ENCODE results near the gene RBBP5.
"Not testable (repeated sequence)": the region's sequence is repeated elsewhere in the genome, so short reads cannot be mapped to it uniquely, and the experiment has no call there.

RBBP5 gene

GRCh38 chr1:205121660-205122488, at the start of gene RBBP5:
TSS of gene RBBP5 (minus strand) at chr1:205121978. CDS start at chr1:205121873, 105 bp downstream.
- DNase-seq (ENCODE audit: low spot score) = peak; percentile 97

- DNase-seq (ENCODE audit: low spot score) = no peak
These were observed 49.6 kb upstream of the RBBP5 start for GRCh38 chr1:205171369-205171768.

GRCh38 chr1:205170532-205171269, 48.9 kb upstream of the RBBP5 start:
- DNase-seq (ENCODE audit: low spot score) = no peak

GRCh38 chr1:205169248-205169647, 47.5 kb upstream of the RBBP5 start:
- no peak for DNase-seq (ENCODE audit: low spot score)

GRCh38 chr1:205168291-205168690, 46.5 kb upstream of the RBBP5 start:
- DNase-seq (ENCODE audit: low spot score) = no peak

GRCh38 chr1:205162301-205162700, 40.5 kb upstream of the RBBP5 start:
- peak; percentile 30 for DNase-seq (ENCODE audit: low spot score)

GRCh38 chr1:205161076-205161475, 39.3 kb upstream of the RBBP5 start:
- DNase-seq (ENCODE audit: low spot score) = no peak

DNA sequence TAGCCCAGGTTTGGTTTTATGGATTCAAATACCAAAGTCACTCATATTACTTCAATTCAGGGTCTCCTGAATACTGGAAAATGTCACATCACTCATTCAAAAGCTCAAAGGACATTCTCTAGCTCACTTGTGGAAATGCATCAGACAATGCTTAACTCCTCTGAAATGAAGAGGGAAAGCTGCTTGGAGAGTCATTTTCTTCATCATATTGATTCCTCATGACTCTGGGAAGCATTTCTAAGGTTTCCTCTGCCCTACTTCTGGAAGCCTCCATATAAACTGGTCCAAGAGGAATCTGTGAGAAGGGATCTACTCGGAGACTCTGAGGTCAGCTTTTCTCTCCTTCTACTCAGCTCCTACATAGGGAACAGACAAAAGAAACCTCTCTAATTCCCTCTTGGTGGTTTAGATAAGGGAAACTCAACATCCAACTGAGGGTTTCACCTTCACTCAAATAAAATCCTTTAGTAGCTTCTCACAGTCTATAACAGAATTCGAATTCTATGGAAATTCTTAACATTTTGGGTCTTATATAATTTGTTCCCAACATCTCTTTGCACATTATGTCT, 36.4 kb upstream of the RBBP5 start:
- no peak for DNase-seq (ENCODE audit: low spot score)

DNA sequence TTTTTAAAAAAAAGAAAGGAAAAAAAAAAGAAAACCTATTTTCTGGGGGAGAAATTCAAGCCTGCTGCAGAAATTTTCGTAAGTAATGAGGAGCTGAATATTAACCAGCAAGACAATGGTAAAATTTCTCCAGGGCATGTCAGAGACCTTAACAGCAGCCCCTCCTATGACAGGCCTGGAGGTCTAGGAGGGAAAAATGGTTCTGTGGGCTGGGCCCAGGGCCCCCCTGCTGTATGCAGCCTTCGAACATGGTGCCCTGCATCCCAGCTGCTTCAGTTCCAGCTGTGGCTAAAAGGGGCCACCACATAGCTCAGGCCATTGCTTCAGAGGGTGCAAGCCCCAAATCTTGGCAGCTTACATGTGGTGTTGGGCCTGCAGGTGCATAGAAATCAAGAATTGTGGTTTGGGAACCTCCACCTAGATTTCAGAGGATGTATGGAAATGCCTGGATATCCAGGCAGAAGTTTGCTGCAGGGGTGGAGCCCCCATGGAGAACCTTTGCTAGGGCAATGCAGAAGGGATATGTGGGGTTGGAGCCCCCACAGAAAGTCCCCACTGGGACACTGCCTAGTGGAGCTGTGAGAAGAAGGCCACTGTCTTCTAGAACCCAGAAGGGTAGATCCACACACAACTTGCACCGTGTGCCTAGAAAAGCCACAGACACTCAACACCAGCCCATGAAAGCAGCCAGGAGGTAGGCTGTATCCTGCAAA, 34.0 kb upstream of the RBBP5 start:
- DNase-seq (ENCODE audit: low spot score) = not testable (repeated sequence)

GRCh38 chr1:205152505-205152904, 30.7 kb upstream of the RBBP5 start:
- DNase-seq (ENCODE audit: low spot score) = no peak

- no peak for DNase-seq (ENCODE audit: low spot score)
These were observed 29.1 kb upstream of the RBBP5 start for GRCh38 chr1:205150651-205151428.

GRCh38 chr1:205147191-205147835, 25.5 kb upstream of the RBBP5 start:
- no peak for DNase-seq (ENCODE audit: low spot score)

- no peak for DNase-seq (ENCODE audit: low spot score)
These were observed 23.0 kb upstream of the RBBP5 start for GRCh38 chr1:205144751-205145150.

GRCh38 chr1:205144046-205144720, 22.4 kb upstream of the RBBP5 start:
- no peak for DNase-seq (ENCODE audit: low spot score)

- DNase-seq (ENCODE audit: low spot score) = no peak
These were observed 20.3 kb upstream of the RBBP5 start for GRCh38 chr1:205142102-205142469.

DNA sequence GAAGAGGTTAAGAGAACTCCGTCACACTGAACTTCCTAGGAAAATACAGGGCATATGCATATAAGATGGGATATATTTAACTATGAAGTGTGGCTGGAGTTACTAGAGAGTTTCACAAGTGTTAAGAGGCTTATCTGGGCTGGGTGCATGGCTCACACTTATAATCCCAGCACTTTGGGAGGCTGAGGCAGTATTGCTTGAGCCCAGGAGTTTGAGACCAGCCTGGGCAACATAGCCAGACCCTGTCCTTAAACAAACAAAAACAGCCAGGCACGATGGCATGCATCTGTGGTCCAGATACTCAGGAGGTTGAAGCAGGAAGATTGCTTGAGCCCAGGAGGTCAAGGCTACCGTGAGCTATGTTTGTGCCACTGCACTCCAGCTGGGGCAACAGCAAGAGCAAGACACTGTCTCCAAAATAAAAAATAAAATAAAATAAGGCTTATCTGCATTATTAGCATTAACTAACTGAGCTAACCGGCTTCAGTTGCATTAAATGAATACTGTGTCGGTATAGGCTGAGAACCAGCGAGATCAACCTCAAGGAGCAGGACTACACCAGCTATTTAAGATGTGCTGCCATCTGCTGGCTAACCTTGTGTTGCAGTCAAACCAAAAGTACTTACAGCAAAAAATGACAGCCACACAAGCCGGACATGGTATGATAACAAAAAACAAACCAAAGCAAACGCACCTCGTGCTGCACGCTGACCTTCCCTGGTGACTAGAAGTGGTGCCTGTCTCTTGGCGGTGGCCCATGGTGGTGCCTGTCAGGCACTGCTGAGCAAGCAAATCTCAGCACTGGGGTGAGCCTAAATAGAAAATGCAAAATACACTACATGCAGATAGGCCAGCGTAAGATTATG, 19.7 kb upstream of the RBBP5 start:
- DNase-seq (ENCODE audit: low spot score) = peak; percentile 89

- no peak for DNase-seq (ENCODE audit: low spot score)
These were observed 18.3 kb upstream of the RBBP5 start for GRCh38 chr1:205140113-205140512.

DNA sequence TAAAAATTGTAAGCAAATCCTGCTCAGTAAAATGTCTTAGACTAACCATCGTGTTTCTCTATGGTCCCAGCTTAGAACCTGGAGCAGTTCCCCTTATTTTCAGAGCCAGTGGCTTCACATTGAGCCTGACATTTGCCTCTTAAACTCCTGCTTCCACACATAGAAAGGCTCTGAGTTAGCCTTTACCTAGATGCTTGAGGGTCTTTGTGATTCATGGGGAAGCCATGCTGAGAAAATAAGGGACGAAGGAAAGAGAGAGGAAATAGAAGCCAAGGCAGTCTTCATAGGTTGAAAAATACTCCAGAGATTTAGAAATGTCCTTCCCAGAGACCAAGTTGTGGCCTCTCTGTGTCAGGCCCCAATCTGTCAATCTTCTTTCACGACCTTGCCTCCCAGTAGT, 16.1 kb upstream of the RBBP5 start:
- DNase-seq (ENCODE audit: low spot score) = no peak

DNA sequence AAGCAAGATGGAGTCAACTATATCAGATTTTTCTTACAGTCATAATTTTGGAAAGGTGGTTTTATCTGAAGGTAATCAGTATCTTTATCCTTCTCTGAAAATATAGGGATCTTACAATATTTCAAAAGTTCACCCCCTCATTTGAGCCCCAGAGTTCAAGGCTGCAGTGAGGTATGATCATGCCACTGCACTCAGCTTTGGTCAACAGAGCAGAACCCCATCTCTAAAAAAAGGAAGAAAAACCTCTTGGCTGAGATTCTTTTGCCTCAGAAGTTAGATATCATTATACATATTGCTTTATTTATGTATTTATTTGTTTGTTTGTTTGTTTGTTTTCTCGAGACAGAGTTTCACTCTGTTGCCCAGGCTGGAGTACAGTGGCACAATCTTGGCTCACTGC, 11.5 kb upstream of the RBBP5 start:
- DNase-seq (ENCODE audit: low spot score) = no peak
